ENCODE measurements around the gene NPY.
A peak's percentile ranks its signal among the peaks of the same experiment; 100 is the strongest.

NPY gene

DNA sequence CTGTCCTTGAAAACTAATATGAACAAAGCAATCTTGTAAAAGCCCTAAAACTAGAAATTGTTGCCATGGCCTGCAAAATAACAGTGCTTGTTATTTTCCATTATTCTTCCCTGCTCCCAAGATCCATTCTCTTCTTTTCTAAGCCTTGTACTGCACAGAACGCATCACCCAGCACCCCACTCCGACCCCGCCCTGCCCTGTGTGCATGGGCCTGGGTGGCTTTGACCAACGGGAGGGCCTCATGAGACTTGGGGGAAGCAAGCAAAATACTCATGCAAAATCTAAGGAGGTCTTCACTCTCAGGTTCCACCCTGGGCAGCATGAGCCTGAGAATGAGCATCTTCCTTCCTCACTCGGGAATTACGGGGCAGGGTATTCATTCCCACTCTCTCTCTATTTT lies 32.4 kb downstream of the NPY start:
- DNase-seq = no peak

- no peak for DNase-seq
Observed at GRCh38 chr7:24318326-24318725, 34.3 kb downstream of the NPY start.

DNA sequence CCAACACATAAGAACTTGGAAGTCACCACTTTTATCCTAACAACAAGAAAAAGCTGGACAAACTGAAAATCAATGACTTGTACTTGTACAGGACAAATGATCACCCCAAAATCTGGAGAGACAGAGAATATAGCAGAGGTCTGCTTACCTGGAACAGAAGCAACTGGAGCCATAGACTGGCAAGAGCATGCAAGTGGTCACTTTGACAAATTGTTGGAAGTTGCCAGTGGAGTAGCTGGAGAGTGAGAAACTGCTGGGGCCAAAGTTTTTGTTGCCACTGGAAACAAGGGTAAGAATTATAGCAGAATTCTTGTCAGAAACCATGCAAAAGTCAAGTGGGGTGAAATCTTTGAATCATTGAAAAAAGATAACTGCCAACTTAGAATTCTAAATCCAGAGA lies 35.2 kb downstream of the NPY start:
- no peak for DNase-seq

DNA sequence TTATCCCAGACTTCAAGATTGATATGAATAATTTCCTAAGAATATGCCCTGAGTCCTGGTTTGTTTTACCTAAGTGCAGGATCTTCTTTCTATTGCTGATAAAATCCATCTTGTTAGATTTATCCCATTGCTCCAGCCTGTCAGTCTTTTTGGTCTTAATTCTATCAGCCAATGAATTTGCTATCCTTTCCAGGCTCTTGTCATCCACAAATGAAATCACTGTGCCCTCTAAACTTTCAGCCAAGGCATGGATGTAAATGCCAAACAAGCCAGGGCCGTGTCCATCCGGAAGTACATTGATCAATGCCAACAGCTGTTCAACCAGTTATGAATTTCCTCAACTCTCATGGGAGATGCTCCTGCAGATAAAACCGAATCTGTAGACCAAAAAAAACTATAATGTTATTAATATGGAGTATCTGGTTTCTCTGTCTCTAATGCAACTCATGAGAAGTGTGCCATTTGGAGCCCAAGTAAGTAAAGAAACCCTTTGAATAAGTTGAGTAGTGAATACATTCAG lies 40.0 kb downstream of the NPY start:
- no peak for DNase-seq

GRCh38 chr7:24325708-24326107 lies 41.7 kb downstream of the NPY start:
- DNase-seq = no peak

DNA sequence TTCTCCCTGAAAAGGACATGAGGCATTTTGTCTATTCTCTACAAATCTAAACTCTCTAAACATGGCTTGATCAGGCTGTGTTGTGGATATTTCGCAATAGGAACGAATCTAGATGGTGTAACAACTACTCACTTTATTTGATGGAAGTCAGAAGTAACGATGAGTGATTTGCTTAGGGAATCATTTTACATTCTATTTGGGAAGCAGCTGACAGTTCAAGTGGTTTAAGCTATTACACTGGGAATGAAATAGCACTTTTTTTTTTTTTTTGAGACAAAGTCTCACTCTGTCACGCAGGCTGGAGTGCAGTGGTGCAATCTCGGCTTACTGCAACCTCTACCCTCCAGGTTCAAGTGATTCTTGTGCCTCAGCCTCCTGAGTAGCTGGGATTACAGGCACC lies 44.1 kb downstream of the NPY start:
- DNase-seq = no peak

DNA sequence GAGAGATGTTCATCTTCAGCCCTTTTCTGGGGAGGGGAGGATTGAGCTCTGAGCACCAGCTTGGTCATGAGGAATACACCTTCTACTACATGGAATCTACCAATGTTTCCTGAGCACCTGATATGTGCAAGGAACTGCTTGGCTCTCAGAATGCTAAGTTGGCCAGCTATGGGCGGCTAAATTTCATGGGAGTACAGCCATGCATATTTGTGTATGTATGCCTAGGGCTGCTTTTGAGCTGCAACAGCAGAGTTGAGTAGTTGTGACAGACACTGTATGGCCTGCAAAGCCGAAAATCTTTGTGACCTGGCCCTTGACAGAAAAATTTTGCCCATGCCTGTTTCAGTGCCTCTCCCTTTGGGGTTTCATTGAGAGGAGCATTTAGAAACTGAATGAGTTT lies 44.9 kb downstream of the NPY start:
- no peak for DNase-seq

- no peak for DNase-seq
Observed at GRCh38 chr7:24334012-24334411, 50.0 kb downstream of the NPY start.

DNA sequence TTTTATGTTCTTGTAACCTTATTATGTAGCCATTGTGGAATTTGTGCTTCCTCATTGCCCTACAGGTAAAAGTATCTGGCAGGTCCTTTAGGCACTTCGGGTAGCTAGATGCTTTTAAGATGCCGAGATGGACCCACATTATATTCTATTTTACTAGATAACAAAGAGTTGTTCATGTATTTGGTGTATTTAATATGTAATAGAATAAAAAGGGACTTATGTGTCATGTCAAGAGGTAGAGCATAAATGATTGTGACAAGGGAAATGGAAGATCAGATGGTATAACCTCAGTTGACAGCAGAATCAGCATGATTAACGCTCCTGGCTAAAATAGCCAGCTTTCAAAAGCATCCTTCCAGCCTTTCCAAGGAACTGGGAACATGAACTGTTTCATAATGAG lies 50.6 kb downstream of the NPY start:
- DNase-seq = no peak

DNA sequence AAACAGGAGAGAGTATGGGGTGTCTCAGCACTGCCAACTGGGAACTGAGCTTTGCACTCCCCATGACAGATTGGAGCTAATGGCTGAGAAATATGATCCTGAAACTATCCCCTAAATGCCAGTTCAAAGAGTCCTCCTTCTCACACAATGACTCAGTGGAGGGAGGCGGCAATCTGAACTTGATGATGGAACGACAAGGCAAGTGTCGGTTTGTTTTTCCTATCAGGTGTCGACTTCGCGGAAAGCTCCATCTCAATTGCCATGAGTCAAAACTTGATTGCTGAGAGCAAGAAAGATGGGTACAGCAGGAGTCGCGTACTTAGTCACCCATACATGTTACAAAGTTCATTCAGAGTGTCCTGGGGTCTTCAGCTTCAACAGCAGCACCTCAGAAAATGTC lies 52.5 kb downstream of the NPY start:
- DNase-seq = peak; percentile 78

DNA sequence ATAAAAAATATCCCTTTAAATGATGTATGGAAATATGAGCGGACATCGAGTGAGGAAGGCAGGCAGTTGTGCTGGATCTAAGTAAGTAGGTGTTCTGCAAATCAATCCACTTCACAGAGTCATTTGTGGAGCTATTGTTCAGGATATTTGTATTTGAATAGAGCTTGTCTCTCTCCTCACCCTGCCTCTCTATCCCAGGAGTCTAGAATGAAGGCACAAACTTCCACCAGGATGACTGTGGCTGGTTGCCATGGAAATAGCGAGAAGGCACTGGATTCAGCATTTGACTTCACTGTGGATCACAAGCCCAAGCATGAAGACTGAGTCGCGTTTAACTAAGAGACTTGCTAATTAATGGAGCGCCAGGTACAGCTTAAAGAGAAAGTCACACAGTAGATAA lies 53.2 kb downstream of the NPY start:
- no peak for DNase-seq

GRCh38 chr7:24339575-24339974 lies 55.6 kb downstream of the NPY start:
- no peak for DNase-seq

DNA sequence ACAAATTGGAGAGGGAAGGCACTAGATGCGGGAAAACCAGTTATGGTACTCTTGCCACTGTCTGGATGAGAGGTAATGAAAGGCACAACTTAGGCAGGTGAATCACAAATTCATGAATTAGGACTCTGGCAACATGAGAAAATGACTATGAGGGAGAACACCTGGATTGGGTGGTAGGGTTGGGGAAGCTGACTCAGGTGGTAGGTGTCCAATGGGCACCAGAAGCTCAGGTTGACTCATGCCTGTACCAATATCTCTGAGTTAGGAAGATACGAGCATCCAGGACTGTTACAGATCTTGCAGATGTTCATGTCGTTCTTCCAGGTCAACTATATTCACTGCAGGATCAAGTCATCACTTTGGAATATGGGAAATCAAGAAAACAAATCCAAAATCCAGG lies 56.7 kb downstream of the NPY start:
- DNase-seq = no peak
